OCI-LY1 (cell line): ENCODE results near the gene LRMDA.

ENCODE experiments used
- CTCF ChIP-seq: fragments of 200-600 bp; sonication (generic), shearing (Covaris generic); IDR thresholded peaks from 2 replicates; pipeline ENCODE4 v1.5.1; 2017; ENCODE audit warnings: mild to moderate bottlenecking, antibody characterized with exemption, low read length, moderate library complexity, mixed read lengths
- EZH2 ChIP-seq: fragments of 200-600 bp; sonication (generic), shearing (Covaris generic); IDR thresholded peaks from 2 replicates; pipeline ENCODE4 v1.8.0; 2017; ENCODE audit warnings: borderline replicate concordance, mixed run types, mild to moderate bottlenecking, antibody characterized with exemption, low read length, moderate library complexity, mixed read lengths

GRCh38 chr10:76088980-76089379, 657.6 kb downstream of the LRMDA start:
- no peak for TF ChIP-seq CTCF
- TF ChIP-seq EZH2: no peak
